ENCODE results near the gene APOBEC3B. TPM values are rescaled to one million over a fixed set of nuclear protein-coding genes. Genes with fewer than 3 reads are reported as not detected.

APOBEC3B gene
- polyA plus RNA-seq, 1 of the 3 experiments (the other 2 are of a cell fraction) = not detected

DNA sequence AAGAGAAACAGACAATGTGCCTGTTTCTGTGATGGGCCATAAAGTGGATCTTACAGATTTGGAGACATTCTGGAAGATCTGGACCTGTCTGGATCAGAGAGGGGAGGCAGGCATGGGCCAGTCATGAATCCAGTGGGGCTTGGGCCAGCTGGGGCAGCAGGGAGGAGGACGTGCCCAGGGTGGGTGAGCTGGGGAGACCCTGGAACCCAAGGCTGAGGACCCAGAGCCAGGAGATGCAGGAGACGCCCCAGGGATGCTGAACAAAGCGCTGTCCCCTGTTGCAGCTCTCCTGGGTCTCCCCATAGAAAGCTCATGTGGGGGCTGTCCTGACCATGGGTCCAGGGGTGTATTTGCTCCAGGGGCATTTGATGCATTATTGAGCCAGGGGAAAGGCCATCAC lies 26.2 kb upstream of the APOBEC3B start:
- no peaks in the 10 kb centered on the region for H3K27me3 ChIP-seq (ENCODE audit: insufficient read depth)
- no peaks in the 10 kb centered on the region for H3F3A ChIP-seq (replicated peaks; ENCODE audit: insufficient read depth)
- TF ChIP-seq FOSL2 (IDR thresholded peaks at IDR 0.05; ENCODE audit: borderline replicate concordance, low read depth) (no peak), RCOR1 (IDR thresholded peaks at IDR 0.05; ENCODE audit: low read length) (no peak), POLR2AphosphoS5 (IDR thresholded peaks at IDR 0.05; ENCODE audit: low read depth, low read length) (no peak), RFX5 (IDR thresholded peaks at IDR 0.05; ENCODE audit: low read length) (no peak), JUND (IDR thresholded peaks at IDR 0.05) (no peak), FOXM1 (IDR thresholded peaks at IDR 0.05; ENCODE audit: low read depth) (no peak), ELF1 (IDR thresholded peaks at IDR 0.05) (no peak), NRF1 (IDR thresholded peaks at IDR 0.05; ENCODE audit: low read depth, low read length) (no peak), YY1 (IDR thresholded peaks at IDR 0.05; ENCODE audit: low read depth) (no peak), SMC3 (IDR thresholded peaks at IDR 0.05; ENCODE audit: low read depth, low read length) (no peak), TAF1 (IDR thresholded peaks at IDR 0.05; ENCODE audit: borderline replicate concordance, low read depth, low read length) (no peak), NFIC (IDR thresholded peaks at IDR 0.05; ENCODE audit: borderline replicate concordance) (no peak)
- TF ChIP-seq, protein P1, sequence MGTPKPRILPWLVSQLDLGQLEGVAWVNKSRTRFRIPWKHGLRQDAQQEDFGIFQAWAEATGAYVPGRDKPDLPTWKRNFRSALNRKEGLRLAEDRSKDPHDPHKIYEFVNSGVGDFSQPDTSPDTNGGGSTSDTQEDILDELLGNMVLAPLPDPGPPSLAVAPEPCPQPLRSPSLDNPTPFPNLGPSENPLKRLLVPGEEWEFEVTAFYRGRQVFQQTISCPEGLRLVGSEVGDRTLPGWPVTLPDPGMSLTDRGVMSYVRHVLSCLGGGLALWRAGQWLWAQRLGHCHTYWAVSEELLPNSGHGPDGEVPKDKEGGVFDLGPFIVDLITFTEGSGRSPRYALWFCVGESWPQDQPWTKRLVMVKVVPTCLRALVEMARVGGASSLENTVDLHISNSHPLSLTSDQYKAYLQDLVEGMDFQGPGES (IDR thresholded peaks at IDR 0.05; ENCODE audit: low read depth, low read length) = no peak
- TF ChIP-seq, protein P2, sequence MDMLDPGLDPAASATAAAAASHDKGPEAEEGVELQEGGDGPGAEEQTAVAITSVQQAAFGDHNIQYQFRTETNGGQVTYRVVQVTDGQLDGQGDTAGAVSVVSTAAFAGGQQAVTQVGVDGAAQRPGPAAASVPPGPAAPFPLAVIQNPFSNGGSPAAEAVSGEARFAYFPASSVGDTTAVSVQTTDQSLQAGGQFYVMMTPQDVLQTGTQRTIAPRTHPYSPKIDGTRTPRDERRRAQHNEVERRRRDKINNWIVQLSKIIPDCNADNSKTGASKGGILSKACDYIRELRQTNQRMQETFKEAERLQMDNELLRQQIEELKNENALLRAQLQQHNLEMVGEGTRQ (IDR thresholded peaks at IDR 0.05; ENCODE audit: borderline replicate concordance, low read depth, low read length) = no peak
- TF ChIP-seq, protein P3, sequence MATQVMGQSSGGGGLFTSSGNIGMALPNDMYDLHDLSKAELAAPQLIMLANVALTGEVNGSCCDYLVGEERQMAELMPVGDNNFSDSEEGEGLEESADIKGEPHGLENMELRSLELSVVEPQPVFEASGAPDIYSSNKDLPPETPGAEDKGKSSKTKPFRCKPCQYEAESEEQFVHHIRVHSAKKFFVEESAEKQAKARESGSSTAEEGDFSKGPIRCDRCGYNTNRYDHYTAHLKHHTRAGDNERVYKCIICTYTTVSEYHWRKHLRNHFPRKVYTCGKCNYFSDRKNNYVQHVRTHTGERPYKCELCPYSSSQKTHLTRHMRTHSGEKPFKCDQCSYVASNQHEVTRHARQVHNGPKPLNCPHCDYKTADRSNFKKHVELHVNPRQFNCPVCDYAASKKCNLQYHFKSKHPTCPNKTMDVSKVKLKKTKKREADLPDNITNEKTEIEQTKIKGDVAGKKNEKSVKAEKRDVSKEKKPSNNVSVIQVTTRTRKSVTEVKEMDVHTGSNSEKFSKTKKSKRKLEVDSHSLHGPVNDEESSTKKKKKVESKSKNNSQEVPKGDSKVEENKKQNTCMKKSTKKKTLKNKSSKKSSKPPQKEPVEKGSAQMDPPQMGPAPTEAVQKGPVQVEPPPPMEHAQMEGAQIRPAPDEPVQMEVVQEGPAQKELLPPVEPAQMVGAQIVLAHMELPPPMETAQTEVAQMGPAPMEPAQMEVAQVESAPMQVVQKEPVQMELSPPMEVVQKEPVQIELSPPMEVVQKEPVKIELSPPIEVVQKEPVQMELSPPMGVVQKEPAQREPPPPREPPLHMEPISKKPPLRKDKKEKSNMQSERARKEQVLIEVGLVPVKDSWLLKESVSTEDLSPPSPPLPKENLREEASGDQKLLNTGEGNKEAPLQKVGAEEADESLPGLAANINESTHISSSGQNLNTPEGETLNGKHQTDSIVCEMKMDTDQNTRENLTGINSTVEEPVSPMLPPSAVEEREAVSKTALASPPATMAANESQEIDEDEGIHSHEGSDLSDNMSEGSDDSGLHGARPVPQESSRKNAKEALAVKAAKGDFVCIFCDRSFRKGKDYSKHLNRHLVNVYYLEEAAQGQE (IDR thresholded peaks at IDR 0.05; ENCODE audit: low read depth, low read length) = no peak
- H3K9me3 ChIP-seq = no peaks in the 10 kb centered on the region
- WGBS (ENCODE audit: low lambda C conversion rate) = no CpG with 5 or more reads among the region's 3 CpGs
- H3K36me3 ChIP-seq (replicated peaks in 1 of 2; ENCODE audit: control insufficient read depth in 1 of 2, insufficient read depth in 2 of 2, low read length in 1 of 2) = no peaks in the 10 kb centered on the region
- H2AFZ ChIP-seq (ENCODE audit: low read depth) = no peak overlapping the region
- H3K9ac ChIP-seq = no peak overlapping the region
- H3K27ac ChIP-seq (ENCODE audit: low read depth in 2 of 2, low read length in 1 of 2) = no peak overlapping the region
- POLR2A ChIA-PET = no interaction called here
- no peaks in the 10 kb centered on the region for H4K20me1 ChIP-seq (ENCODE audit: insufficient read depth)
- H3K4me3 ChIP-seq (ENCODE audit: low read depth in 2 of 2, low read length in 1 of 2) = no peak overlapping the region
- H3K4me2 ChIP-seq = no peak overlapping the region
- no peaks in the 10 kb centered on the region for H3K4me1 ChIP-seq (ENCODE audit: control insufficient read depth in 1 of 2, insufficient read depth in 2 of 2, low read depth in 1 of 2, low read length in 1 of 2)
- H3K79me2 ChIP-seq (ENCODE audit: insufficient read depth) = no peaks in the 10 kb centered on the region
- DNase-seq = no peak
- CTCF ChIA-PET = no interaction called here
- no peaks in the 10 kb centered on the region for H3K9me2 ChIP-seq
